ENCODE measurements around the gene SLC25A38. TPM values are rescaled to one million over a fixed set of nuclear protein-coding genes. Genes with fewer than 3 reads are reported as not detected.

SLC25A38 gene, protein sequence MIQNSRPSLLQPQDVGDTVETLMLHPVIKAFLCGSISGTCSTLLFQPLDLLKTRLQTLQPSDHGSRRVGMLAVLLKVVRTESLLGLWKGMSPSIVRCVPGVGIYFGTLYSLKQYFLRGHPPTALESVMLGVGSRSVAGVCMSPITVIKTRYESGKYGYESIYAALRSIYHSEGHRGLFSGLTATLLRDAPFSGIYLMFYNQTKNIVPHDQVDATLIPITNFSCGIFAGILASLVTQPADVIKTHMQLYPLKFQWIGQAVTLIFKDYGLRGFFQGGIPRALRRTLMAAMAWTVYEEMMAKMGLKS
- 25.6 to 28.4 TPM (median 28.1 TPM) in 3 replicates for total RNA-seq

GRCh38 chr3:39383045-39383880, at the start of gene SLC25A38:
Gene SLC25A38 (plus strand): TSS chr3:39383370. CDS start chr3:39383725, 355 bp downstream.
- Mint-ChIP-seq H3K27me3 (ENCODE audit: low read depth) (no peaks in the 10 kb centered on the region), H3K4me1 (peaks cover 24% of the 10 kb centered on the region), H3K9me3 (no peaks in the 10 kb centered on the region), H3K4me3 (peak within 1 kb of the TSS; percentile 99), H3K27ac (peak within 1 kb of the TSS; percentile 99), H3K36me3 (no peaks in the 10 kb centered on the region)
- DNase-seq (ENCODE audit: low spot score in 2 of 2, unreplicated experiment in 2 of 2), result peak; percentile 43 to 79
- TF ChIP-seq, protein P1, sequence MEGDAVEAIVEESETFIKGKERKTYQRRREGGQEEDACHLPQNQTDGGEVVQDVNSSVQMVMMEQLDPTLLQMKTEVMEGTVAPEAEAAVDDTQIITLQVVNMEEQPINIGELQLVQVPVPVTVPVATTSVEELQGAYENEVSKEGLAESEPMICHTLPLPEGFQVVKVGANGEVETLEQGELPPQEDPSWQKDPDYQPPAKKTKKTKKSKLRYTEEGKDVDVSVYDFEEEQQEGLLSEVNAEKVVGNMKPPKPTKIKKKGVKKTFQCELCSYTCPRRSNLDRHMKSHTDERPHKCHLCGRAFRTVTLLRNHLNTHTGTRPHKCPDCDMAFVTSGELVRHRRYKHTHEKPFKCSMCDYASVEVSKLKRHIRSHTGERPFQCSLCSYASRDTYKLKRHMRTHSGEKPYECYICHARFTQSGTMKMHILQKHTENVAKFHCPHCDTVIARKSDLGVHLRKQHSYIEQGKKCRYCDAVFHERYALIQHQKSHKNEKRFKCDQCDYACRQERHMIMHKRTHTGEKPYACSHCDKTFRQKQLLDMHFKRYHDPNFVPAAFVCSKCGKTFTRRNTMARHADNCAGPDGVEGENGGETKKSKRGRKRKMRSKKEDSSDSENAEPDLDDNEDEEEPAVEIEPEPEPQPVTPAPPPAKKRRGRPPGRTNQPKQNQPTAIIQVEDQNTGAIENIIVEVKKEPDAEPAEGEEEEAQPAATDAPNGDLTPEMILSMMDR (IDR thresholded peaks at IDR 0.05; ENCODE audit: unreplicated experiment), result no peak

DNA sequence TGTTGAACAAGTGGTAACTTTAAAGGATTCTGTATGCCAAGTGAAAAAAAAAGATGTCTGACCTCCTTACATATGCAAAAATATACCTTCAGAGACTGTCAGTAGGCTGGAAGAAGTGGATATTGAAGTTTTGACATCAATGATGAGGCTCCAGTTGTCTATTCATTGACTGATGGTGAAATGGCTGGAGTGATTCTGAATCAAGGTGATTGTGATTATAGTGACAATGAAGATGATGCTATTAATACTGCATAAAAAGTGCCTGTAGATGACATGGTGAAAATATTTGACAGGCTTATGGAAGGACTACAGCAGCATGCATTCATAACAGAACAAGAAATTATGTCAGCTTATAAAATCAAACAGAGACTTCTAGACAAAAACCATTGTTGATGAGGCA, 49.6 kb upstream of the SLC25A38 start:
- TF ChIP-seq, protein P1 (IDR thresholded peaks at IDR 0.05; ENCODE audit: unreplicated experiment), result no peak
- Mint-ChIP-seq H3K27me3 (ENCODE audit: low read depth) (peaks cover 4% of the 10 kb centered on the region), H3K27ac (no peak overlapping the region), H3K4me1 (no peaks in the 10 kb centered on the region), H3K4me3 (no peak overlapping the region), H3K9me3 (no peaks in the 10 kb centered on the region), H3K36me3 (no peaks in the 10 kb centered on the region)
- no peak for DNase-seq (ENCODE audit: low spot score in 2 of 2, unreplicated experiment in 2 of 2)

GRCh38 chr3:39334205-39334604, 49.0 kb upstream of the SLC25A38 start:
- H3K27ac Mint-ChIP-seq, result no peak overlapping the region
- no peaks in the 10 kb centered on the region for H3K4me1 Mint-ChIP-seq
- H3K9me3 Mint-ChIP-seq, result no peaks in the 10 kb centered on the region
- no peak overlapping the region for H3K4me3 Mint-ChIP-seq
- DNase-seq (ENCODE audit: low spot score in 2 of 2, unreplicated experiment in 2 of 2), result no peak
- H3K27me3 Mint-ChIP-seq (ENCODE audit: low read depth), result peaks cover 4% of the 10 kb centered on the region
- TF ChIP-seq, protein P1 (IDR thresholded peaks at IDR 0.05; ENCODE audit: unreplicated experiment), result no peak
- no peaks in the 10 kb centered on the region for H3K36me3 Mint-ChIP-seq

DNA sequence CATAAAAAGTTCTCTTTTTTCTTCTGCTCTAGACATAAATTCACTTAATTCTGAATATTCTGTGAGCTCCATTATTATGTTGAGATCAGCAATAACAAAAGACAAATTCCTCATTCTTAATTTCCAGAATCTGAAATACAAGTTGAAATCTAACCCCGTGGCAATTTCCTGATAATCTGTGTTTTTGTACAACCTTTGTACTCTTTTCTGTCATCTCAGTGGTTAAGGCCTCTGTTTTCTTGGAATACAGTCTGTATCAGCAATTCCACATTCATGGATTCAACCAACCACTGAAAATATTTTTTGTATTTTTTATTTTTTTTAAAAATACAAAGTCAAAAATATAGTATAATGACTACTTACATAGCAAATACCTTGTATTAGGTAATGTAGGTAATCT, 45.0 kb upstream of the SLC25A38 start:
- no peak overlapping the region for H3K27ac Mint-ChIP-seq
- no peak for DNase-seq (ENCODE audit: low spot score in 2 of 2, unreplicated experiment in 2 of 2)
- no peak overlapping the region for H3K4me3 Mint-ChIP-seq
- no peaks in the 10 kb centered on the region for H3K36me3 Mint-ChIP-seq
- H3K9me3 Mint-ChIP-seq, result no peaks in the 10 kb centered on the region
- peaks cover 23% of the 10 kb centered on the region for H3K27me3 Mint-ChIP-seq (ENCODE audit: low read depth)
- TF ChIP-seq, protein P1 (IDR thresholded peaks at IDR 0.05; ENCODE audit: unreplicated experiment), result no peak
- no peaks in the 10 kb centered on the region for H3K4me1 Mint-ChIP-seq

- Mint-ChIP-seq H3K4me1 (no peaks in the 10 kb centered on the region), H3K9me3 (no peaks in the 10 kb centered on the region), H3K27ac (no peak overlapping the region), H3K4me3 (no peak overlapping the region), H3K27me3 (ENCODE audit: low read depth) (peaks cover 23% of the 10 kb centered on the region), H3K36me3 (no peaks in the 10 kb centered on the region)
- DNase-seq (ENCODE audit: low spot score in 2 of 2, unreplicated experiment in 2 of 2), result no peak
- TF ChIP-seq, protein P1 (IDR thresholded peaks at IDR 0.05; ENCODE audit: unreplicated experiment), result no peak
Observed at GRCh38 chr3:39339086-39339485, 44.1 kb upstream of the SLC25A38 start.
